GM23338 (cell line): ENCODE data around the gene MUC5AC.

Experiments
- CTCF ChIP-seq, 2 experiments: fragments of 200-600 bp in 1 of 2; sonication (generic) in 1 of 2; conservative IDR thresholded peaks; 2 replicates each; pipeline versions ENCODE4 v1.5.1 to v1.6.1; 2016 to 2017; ENCODE audit warnings: antibody characterized with exemption in 2 of 2, low read depth in 2 of 2, mild to moderate bottlenecking in 2 of 2, moderate library complexity in 1 of 2
- ZNF331 ChIP-seq: fragments of 250-450 bp; sonication (Bioruptor Pico); IDR thresholded peaks from 2 replicates; pipeline ENCODE4 v1.5.0; 2020; ENCODE audit warnings: low read depth, mild to moderate bottlenecking, moderate library complexity

GRCh38 chr11:1232021-1232882, 74.5 kb downstream of the MUC5AC start:
- TF ChIP-seq ZNF331 (CRISPR knock-in tag): no peak
- no peak for TF ChIP-seq CTCF (conservative IDR thresholded peaks at IDR 0.05; ENCODE audit: low read depth in 2 of 2)
